A549 treated with Hydrocortisone at 1 μM for 4 hours (cell line): ENCODE measurements around the gene NCKAP5. TPM values are rescaled to one million over a fixed set of nuclear protein-coding genes. Genes with fewer than 3 reads are reported as not detected.

Source experiments
- total RNA-seq: library from RNA; stranded (reverse); fragments of 200-300 nt; extraction: Qiagen RNA extraction; gene quantifications from 5 replicates; pipeline ENCODE4 v1.2.3, GENCODE V29; 2022

Gene NCKAP5
- total RNA-seq: 0.71 to 1.3 TPM (median 0.97 TPM) in 5 replicates

DNA sequence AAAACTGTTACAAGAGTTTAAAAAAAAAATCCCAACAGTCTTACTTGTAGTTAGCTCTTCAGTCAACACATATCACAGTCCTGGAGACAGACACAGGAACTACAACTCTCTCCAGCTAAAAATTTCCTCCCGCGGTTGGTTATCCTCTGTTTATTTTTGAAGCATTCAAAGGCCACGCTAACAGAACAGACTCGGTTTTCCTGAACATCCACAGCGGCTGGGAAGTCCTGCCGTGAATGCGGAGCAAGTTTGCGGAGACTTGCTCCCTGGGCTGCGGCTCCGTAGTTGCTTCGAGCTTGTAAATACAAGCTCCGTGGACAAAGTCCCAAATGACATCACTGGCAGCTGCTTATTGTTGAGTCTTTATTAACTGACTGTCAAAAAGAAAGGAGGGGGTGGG lies at the start of gene NCKAP5:
TSS of gene NCKAP5 (minus strand) at position 292 of the 400 bp plus-strand sequence. CDS start 50,937 bp downstream, outside the sequence.

DNA sequence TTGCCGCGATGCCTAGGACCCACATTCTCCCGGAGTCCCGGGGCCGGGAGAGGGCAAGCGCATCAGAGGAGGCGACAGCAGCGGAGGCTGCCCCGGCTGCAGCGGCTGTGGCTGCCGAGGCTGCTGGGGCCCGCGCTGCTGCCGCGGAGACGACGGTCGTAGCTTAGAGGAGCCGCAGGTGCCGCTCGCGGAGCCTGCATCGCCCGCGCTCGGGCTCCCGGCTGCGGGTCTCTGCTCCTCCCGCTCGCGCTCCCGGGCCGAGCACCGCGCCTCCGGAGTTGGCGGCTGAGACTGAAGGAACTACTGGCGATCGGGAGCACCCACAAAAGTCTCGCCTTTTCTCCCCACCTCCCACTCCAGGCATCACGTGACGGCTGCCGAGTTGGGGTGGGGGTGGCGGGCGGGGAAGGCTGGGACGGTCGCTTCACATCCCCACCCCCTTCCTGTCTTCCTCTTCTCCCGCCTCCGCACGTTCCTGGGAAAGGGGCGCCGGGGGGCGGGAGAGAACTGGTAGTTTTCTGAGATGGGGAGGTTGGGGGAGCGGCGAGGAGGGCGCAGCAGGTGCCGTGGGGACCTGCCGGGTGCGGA lies 898.3 kb downstream of the NCKAP5 start, which contains the start of gene LYPD1:
TSS of gene LYPD1 (minus strand) at position 298 of the 588 bp plus-strand sequence. CDS start at position 25, 273 bp downstream.

